Measurements from ENCODE around the gene HOPX. TPM values are rescaled to one million over a fixed set of nuclear protein-coding genes. Genes with fewer than 3 reads are reported as not detected.

HOPX gene
- polyA plus RNA-seq, 1 donor: 28.5 TPM

- Histone ChIP-seq H3K4me1 (ENCODE audit: control insufficient read depth, insufficient read depth, low read length) (no peaks in the 10 kb centered on the region), H3K4me3 (ENCODE audit: low read length) (no peak overlapping the region), H3K27ac (ENCODE audit: low read length) (no peak overlapping the region), H3K9me3 (ENCODE audit: control insufficient read depth, low read depth, low read length) (peaks cover 3% of the 10 kb centered on the region), H3K27me3 (ENCODE audit: control insufficient read depth, insufficient read depth, low read length) (no peaks in the 10 kb centered on the region), H3K36me3 (ENCODE audit: control insufficient read depth, insufficient read depth, low read length) (no peaks in the 10 kb centered on the region)
- DNase-seq: no peak
- WGBS (ENCODE audit: insufficient coverage, low lambda C conversion rate): 71% methylated on average over 1 of the region's 1 CpG
Observed at GRCh38 chr4:56628592-56628991, 52.5 kb downstream of the HOPX start.

- H3K36me3 ChIP-seq (ENCODE audit: control insufficient read depth, insufficient read depth, low read length): no peaks in the 10 kb centered on the region
- H3K4me3 ChIP-seq (ENCODE audit: low read length): no peak overlapping the region
- no peak for DNase-seq
- H3K27me3 ChIP-seq (ENCODE audit: control insufficient read depth, insufficient read depth, low read length): no peaks in the 10 kb centered on the region
- H3K9me3 ChIP-seq (ENCODE audit: control insufficient read depth, low read depth, low read length): peaks cover 3% of the 10 kb centered on the region
- WGBS (ENCODE audit: insufficient coverage, low lambda C conversion rate): no CpG with 5 or more reads among the region's 2 CpGs
- H3K4me1 ChIP-seq (ENCODE audit: control insufficient read depth, insufficient read depth, low read length): no peaks in the 10 kb centered on the region
- no peak overlapping the region for H3K27ac ChIP-seq (ENCODE audit: low read length)
Observed at GRCh38 chr4:56627985-56628384, 53.1 kb downstream of the HOPX start.

DNA sequence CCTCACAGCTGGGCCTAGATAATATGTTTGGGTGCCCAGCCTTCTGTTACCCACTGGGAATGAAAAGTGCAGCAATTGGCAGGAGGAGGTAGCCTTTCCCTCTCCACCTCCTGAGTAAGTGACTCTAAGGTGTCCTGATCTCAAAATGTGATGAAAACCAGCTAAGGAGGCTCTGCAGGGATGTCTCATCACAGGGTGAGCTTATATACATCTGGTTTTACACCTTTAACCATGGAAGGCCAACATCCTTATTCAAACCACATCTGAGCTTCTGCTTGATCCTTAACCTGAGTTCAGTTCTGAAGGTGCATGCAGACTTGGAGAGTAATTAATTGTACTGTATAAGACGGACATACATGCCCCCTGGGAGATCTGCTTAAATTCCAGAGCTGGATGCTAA is 53.7 kb downstream of the HOPX start:
- H3K4me3 ChIP-seq (ENCODE audit: low read length): no peak overlapping the region
- WGBS (ENCODE audit: insufficient coverage, low lambda C conversion rate): no CpG with 5 or more reads among the region's 1 CpG
- no peaks in the 10 kb centered on the region for H3K4me1 ChIP-seq (ENCODE audit: control insufficient read depth, insufficient read depth, low read length)
- no peaks in the 10 kb centered on the region for H3K27me3 ChIP-seq (ENCODE audit: control insufficient read depth, insufficient read depth, low read length)
- no peak for DNase-seq
- peaks cover 3% of the 10 kb centered on the region for H3K9me3 ChIP-seq (ENCODE audit: control insufficient read depth, low read depth, low read length)
- no peaks in the 10 kb centered on the region for H3K36me3 ChIP-seq (ENCODE audit: control insufficient read depth, insufficient read depth, low read length)
- H3K27ac ChIP-seq (ENCODE audit: low read length): no peak overlapping the region

GRCh38 chr4:56626963-56627362 is 54.1 kb downstream of the HOPX start:
- WGBS (ENCODE audit: insufficient coverage, low lambda C conversion rate): 80% methylated on average over 1 of the region's 2 CpGs
- no peaks in the 10 kb centered on the region for H3K36me3 ChIP-seq (ENCODE audit: control insufficient read depth, insufficient read depth, low read length)
- H3K27me3 ChIP-seq (ENCODE audit: control insufficient read depth, insufficient read depth, low read length): no peaks in the 10 kb centered on the region
- peaks cover 3% of the 10 kb centered on the region for H3K9me3 ChIP-seq (ENCODE audit: control insufficient read depth, low read depth, low read length)
- no peak overlapping the region for H3K4me3 ChIP-seq (ENCODE audit: low read length)
- DNase-seq: no peak
- H3K4me1 ChIP-seq (ENCODE audit: control insufficient read depth, insufficient read depth, low read length): no peaks in the 10 kb centered on the region
- H3K27ac ChIP-seq (ENCODE audit: low read length): no peak overlapping the region

DNA sequence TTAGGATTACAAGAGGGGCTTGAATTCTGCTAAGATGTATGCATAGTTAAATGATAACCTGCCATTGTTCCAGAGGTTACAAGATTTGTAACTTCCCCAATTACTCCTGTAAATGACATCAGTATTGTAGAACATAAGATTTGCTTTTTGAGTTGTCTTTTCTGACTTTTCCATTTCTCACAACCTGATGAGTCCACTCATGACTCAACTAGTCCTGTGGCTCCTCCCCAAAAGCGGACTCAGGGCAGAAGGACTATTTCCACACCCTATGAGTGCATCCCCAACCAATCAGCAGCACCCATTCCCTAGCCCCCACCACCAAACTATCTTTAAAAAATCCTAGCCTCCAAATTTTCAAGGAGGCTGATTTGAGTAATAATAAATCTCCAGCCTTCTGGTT is 54.7 kb downstream of the HOPX start:
- 100% methylated on average over 1 of the region's 1 CpG for WGBS (ENCODE audit: insufficient coverage, low lambda C conversion rate)
- Histone ChIP-seq H3K27me3 (ENCODE audit: control insufficient read depth, insufficient read depth, low read length) (no peaks in the 10 kb centered on the region), H3K9me3 (ENCODE audit: control insufficient read depth, low read depth, low read length) (peaks cover 3% of the 10 kb centered on the region), H3K36me3 (ENCODE audit: control insufficient read depth, insufficient read depth, low read length) (no peaks in the 10 kb centered on the region), H3K4me3 (ENCODE audit: low read length) (no peak overlapping the region), H3K27ac (ENCODE audit: low read length) (no peak overlapping the region), H3K4me1 (ENCODE audit: control insufficient read depth, insufficient read depth, low read length) (no peaks in the 10 kb centered on the region)
- no peak for DNase-seq

DNA sequence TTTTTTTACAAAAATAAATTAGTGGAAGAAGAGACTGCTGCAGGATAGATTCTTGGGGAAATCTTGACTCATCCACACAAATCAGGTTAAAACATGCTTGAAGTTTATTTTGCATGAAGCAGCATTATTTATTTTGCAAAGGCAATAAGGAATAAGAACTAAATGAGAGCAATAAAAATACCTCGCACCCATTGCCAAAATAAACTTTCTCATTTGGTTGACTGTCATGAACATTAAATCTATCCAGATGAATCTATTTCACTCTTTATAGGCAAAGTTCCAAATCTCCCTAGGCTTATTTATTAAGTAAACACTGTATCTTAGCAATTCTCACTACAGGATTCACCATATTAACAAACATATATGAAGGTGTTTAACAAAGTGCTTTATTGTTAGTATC is 58.9 kb downstream of the HOPX start:
- no peak overlapping the region for H3K27ac ChIP-seq (ENCODE audit: low read length)
- DNase-seq: no peak

GRCh38 chr4:56619816-56620215 is 61.3 kb downstream of the HOPX start:
- Histone ChIP-seq H3K9me3 (ENCODE audit: control insufficient read depth, low read depth, low read length) (no peaks in the 10 kb centered on the region), H3K4me1 (ENCODE audit: control insufficient read depth, insufficient read depth, low read length) (no peaks in the 10 kb centered on the region), H3K27me3 (ENCODE audit: control insufficient read depth, insufficient read depth, low read length) (no peaks in the 10 kb centered on the region), H3K36me3 (ENCODE audit: control insufficient read depth, insufficient read depth, low read length) (no peaks in the 10 kb centered on the region), H3K27ac (ENCODE audit: low read length) (no peak overlapping the region), H3K4me3 (ENCODE audit: low read length) (no peak overlapping the region)
- no CpG with 5 or more reads among the region's 1 CpG for WGBS (ENCODE audit: insufficient coverage, low lambda C conversion rate)
- no peak for DNase-seq

More for the DNA sequence above, 58.9 kb downstream of the HOPX start:
- H3K4me1 ChIP-seq (ENCODE audit: control insufficient read depth, insufficient read depth, low read length): no peaks in the 10 kb centered on the region
- no peaks in the 10 kb centered on the region for H3K36me3 ChIP-seq (ENCODE audit: control insufficient read depth, insufficient read depth, low read length)
- H3K4me3 ChIP-seq (ENCODE audit: low read length): no peak overlapping the region
- no peaks in the 10 kb centered on the region for H3K27me3 ChIP-seq (ENCODE audit: control insufficient read depth, insufficient read depth, low read length)
- H3K9me3 ChIP-seq (ENCODE audit: control insufficient read depth, low read depth, low read length): peaks cover 3% of the 10 kb centered on the region
- no CpG with 5 or more reads among the region's 1 CpG for WGBS (ENCODE audit: insufficient coverage, low lambda C conversion rate)

DNA sequence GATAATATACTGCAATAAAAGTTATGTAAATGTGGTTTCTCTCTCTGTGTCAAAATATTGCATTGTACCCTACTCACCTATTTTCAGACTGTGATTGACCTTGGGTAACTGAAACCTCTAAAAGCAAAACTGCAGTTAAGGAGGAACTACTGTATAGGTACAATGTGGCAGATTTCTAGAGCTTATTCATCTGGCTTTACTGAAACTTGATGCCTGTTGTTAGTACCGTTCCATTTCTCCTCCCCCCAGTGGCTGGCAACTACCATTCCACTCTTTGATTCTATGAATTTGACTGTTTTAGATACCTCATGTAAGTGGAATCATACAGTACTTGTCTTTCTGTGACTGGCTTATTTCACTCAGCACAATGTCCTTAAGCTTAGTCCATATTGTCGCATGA is 61.9 kb downstream of the HOPX start:
- Histone ChIP-seq H3K9me3 (ENCODE audit: control insufficient read depth, low read depth, low read length) (no peaks in the 10 kb centered on the region), H3K4me3 (ENCODE audit: low read length) (no peak overlapping the region), H3K4me1 (ENCODE audit: control insufficient read depth, insufficient read depth, low read length) (no peaks in the 10 kb centered on the region), H3K27me3 (ENCODE audit: control insufficient read depth, insufficient read depth, low read length) (no peaks in the 10 kb centered on the region), H3K27ac (ENCODE audit: low read length) (no peak overlapping the region), H3K36me3 (ENCODE audit: control insufficient read depth, insufficient read depth, low read length) (no peaks in the 10 kb centered on the region)
- WGBS (ENCODE audit: insufficient coverage, low lambda C conversion rate): 80% methylated on average over 1 of the region's 2 CpGs
- DNase-seq: no peak

DNA sequence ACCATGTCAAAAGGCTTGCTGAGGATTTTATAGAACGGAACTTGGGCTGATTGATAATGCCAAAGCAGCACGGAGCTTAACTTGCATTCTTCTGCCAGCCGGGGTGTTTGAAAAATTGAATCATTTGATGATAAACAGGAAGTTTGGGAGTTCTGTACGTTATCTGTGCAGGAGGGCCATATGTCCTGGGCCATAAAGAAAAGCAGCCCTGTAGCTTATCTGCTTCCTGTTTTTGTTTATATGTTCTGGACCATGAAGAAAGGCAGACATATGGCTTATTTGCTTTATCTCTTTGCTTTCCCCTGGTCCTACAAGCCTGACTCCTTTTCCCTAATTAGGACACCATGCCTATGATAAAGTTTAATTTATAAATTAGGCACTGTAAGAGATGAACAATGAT is 62.4 kb downstream of the HOPX start:
- H3K4me1 ChIP-seq (ENCODE audit: control insufficient read depth, insufficient read depth, low read length): no peaks in the 10 kb centered on the region
- H3K9me3 ChIP-seq (ENCODE audit: control insufficient read depth, low read depth, low read length): no peaks in the 10 kb centered on the region
- no peak for DNase-seq
- no peaks in the 10 kb centered on the region for H3K36me3 ChIP-seq (ENCODE audit: control insufficient read depth, insufficient read depth, low read length)
- H3K27ac ChIP-seq (ENCODE audit: low read length): no peak overlapping the region
- no peaks in the 10 kb centered on the region for H3K27me3 ChIP-seq (ENCODE audit: control insufficient read depth, insufficient read depth, low read length)
- WGBS (ENCODE audit: insufficient coverage, low lambda C conversion rate): no CpG with 5 or more reads among the region's 4 CpGs
- H3K4me3 ChIP-seq (ENCODE audit: low read length): no peak overlapping the region

DNA sequence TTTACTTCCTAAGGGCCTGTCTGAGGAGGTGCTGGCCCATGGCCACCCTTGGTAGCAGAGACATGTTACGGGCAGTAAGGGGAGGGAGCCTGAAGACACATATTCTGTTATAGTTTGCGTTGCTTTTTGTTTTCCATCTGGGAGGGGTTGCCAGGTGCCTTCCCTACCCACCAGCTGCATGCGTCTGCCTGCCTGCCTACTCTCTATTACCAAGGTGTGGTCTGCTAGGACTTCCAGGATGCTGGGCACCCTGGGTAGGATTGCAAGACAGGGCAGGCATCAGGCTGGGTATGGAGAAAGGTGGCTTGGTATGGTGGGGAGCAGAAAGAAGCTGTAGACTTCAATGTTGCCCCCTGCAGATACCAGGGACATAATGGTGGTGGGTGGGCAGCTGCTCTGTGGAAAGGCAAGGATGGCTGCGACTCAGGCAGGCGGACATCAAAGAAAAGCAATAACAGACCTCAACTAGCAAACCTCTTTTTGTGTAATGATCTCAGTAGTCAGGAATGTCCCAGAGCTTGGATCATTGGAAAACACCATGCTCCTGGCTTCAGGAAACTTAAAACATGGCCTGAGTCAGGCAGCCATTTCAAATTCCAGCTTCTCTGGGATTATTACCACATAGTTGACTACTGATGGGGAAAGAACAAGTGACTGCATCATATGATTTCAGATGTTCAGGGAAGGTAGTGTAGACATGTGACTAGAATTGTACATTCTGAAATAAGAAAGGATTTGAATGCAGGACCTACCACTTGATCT is 67.8 kb downstream of the HOPX start:
- Histone ChIP-seq H3K4me1 (ENCODE audit: control insufficient read depth, insufficient read depth, low read length) (no peaks in the 10 kb centered on the region), H3K9me3 (ENCODE audit: control insufficient read depth, low read depth, low read length) (no peaks in the 10 kb centered on the region), H3K27ac (ENCODE audit: low read length) (no peak overlapping the region), H3K4me3 (ENCODE audit: low read length) (no peak overlapping the region), H3K36me3 (ENCODE audit: control insufficient read depth, insufficient read depth, low read length) (no peaks in the 10 kb centered on the region), H3K27me3 (ENCODE audit: control insufficient read depth, insufficient read depth, low read length) (no peaks in the 10 kb centered on the region)
- no peak for DNase-seq
- WGBS (ENCODE audit: insufficient coverage, low lambda C conversion rate): no CpG with 5 or more reads among the region's 5 CpGs

DNA sequence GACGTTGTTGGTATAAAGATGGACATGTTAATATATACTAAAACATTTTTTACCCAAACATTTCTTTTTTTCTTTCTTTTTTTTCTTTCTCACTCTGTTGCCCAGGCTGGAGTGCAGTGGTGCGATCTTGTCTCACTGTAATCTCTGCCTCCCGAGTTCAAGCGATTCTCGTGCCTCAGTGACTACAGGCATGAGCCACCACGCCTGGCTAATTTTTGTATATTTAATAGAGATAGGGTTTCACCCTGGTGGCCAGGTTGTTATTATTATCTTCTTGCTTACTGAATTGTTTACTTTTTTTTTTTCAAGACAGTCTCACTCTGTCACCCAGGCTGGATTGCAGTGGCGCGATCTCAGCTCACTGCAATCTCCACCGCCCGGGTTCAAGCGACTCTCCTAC is 68.8 kb downstream of the HOPX start:
- WGBS (ENCODE audit: insufficient coverage, low lambda C conversion rate): 90% methylated on average over 4 of the region's 11 CpGs
- Histone ChIP-seq H3K36me3 (ENCODE audit: control insufficient read depth, insufficient read depth, low read length) (no peaks in the 10 kb centered on the region), H3K4me1 (ENCODE audit: control insufficient read depth, insufficient read depth, low read length) (no peaks in the 10 kb centered on the region), H3K27ac (ENCODE audit: low read length) (no peak overlapping the region), H3K9me3 (ENCODE audit: control insufficient read depth, low read depth, low read length) (no peaks in the 10 kb centered on the region), H3K4me3 (ENCODE audit: low read length) (no peak overlapping the region), H3K27me3 (ENCODE audit: control insufficient read depth, insufficient read depth, low read length) (no peaks in the 10 kb centered on the region)
- DNase-seq: no peak

All from large intestine (tissue), 3 donors.